ENCODE results near the gene ASPSCR1. TPM values are rescaled to one million over a fixed set of nuclear protein-coding genes. Genes with fewer than 3 reads are reported as not detected.

The ASPSCR1 gene
- polyA plus RNA-seq, 1 donor: 24.9 TPM

- peaks cover 72% of the 10 kb centered on the region for H3K36me3 ChIP-seq (ENCODE audit: control insufficient read depth, insufficient read depth, low read length)
- H3K4me1 ChIP-seq (ENCODE audit: control insufficient read depth, insufficient read depth, low read length): peaks cover 18% of the 10 kb centered on the region
- H3K9me3 ChIP-seq (ENCODE audit: control insufficient read depth, low read depth, low read length): no peaks in the 10 kb centered on the region
- no peak overlapping the region for H3K4me3 ChIP-seq (ENCODE audit: low read length)
- no peak overlapping the region for H3K27ac ChIP-seq (ENCODE audit: low read length)
- no peak for DNase-seq
- no peaks in the 10 kb centered on the region for H3K27me3 ChIP-seq (ENCODE audit: control insufficient read depth, insufficient read depth, low read length)
- no CpG with 5 or more reads among the region's 28 CpGs for WGBS (ENCODE audit: insufficient coverage, low lambda C conversion rate)
Observed at GRCh38 chr17:82053556-82054263, 76.3 kb downstream of the ASPSCR1 start.

GRCh38 chr17:82054351-82055022 is 77.1 kb downstream of the ASPSCR1 start:
- Histone ChIP-seq H3K36me3 (ENCODE audit: control insufficient read depth, insufficient read depth, low read length) (peaks cover 71% of the 10 kb centered on the region), H3K4me1 (ENCODE audit: control insufficient read depth, insufficient read depth, low read length) (peaks cover 18% of the 10 kb centered on the region), H3K4me3 (ENCODE audit: low read length) (no peak overlapping the region), H3K9me3 (ENCODE audit: control insufficient read depth, low read depth, low read length) (no peaks in the 10 kb centered on the region), H3K27ac (ENCODE audit: low read length) (no peak overlapping the region), H3K27me3 (ENCODE audit: control insufficient read depth, insufficient read depth, low read length) (no peaks in the 10 kb centered on the region)
- DNase-seq: no peak
- WGBS (ENCODE audit: insufficient coverage, low lambda C conversion rate): no CpG with 5 or more reads among the region's 38 CpGs

GRCh38 chr17:82055023-82055964 is 77.9 kb downstream of the ASPSCR1 start:
- Histone ChIP-seq H3K9me3 (ENCODE audit: control insufficient read depth, low read depth, low read length) (no peaks in the 10 kb centered on the region), H3K4me3 (ENCODE audit: low read length) (no peak overlapping the region), H3K4me1 (ENCODE audit: control insufficient read depth, insufficient read depth, low read length) (peaks cover 14% of the 10 kb centered on the region), H3K27me3 (ENCODE audit: control insufficient read depth, insufficient read depth, low read length) (no peaks in the 10 kb centered on the region), H3K36me3 (ENCODE audit: control insufficient read depth, insufficient read depth, low read length) (peaks cover 72% of the 10 kb centered on the region), H3K27ac (ENCODE audit: low read length) (no peak overlapping the region)
- WGBS (ENCODE audit: insufficient coverage, low lambda C conversion rate): no CpG with 5 or more reads among the region's 26 CpGs
- DNase-seq: no peak

- no CpG with 5 or more reads among the region's 28 CpGs for WGBS (ENCODE audit: insufficient coverage, low lambda C conversion rate)
- H3K4me1 ChIP-seq (ENCODE audit: control insufficient read depth, insufficient read depth, low read length): peaks cover 11% of the 10 kb centered on the region
- H3K9me3 ChIP-seq (ENCODE audit: control insufficient read depth, low read depth, low read length): no peaks in the 10 kb centered on the region
- DNase-seq: no peak
- no peak overlapping the region for H3K27ac ChIP-seq (ENCODE audit: low read length)
- no peak overlapping the region for H3K4me3 ChIP-seq (ENCODE audit: low read length)
- peaks cover 79% of the 10 kb centered on the region for H3K36me3 ChIP-seq (ENCODE audit: control insufficient read depth, insufficient read depth, low read length)
- no peaks in the 10 kb centered on the region for H3K27me3 ChIP-seq (ENCODE audit: control insufficient read depth, insufficient read depth, low read length)
Observed at GRCh38 chr17:82055965-82056728, 78.7 kb downstream of the ASPSCR1 start.

GRCh38 chr17:82056729-82057621 is 79.5 kb downstream of the ASPSCR1 start:
- Histone ChIP-seq H3K4me1 (ENCODE audit: control insufficient read depth, insufficient read depth, low read length) (peaks cover 11% of the 10 kb centered on the region), H3K9me3 (ENCODE audit: control insufficient read depth, low read depth, low read length) (no peaks in the 10 kb centered on the region), H3K27ac (ENCODE audit: low read length) (no peak overlapping the region), H3K27me3 (ENCODE audit: control insufficient read depth, insufficient read depth, low read length) (no peaks in the 10 kb centered on the region), H3K4me3 (ENCODE audit: low read length) (no peak overlapping the region), H3K36me3 (ENCODE audit: control insufficient read depth, insufficient read depth, low read length) (peaks cover 86% of the 10 kb centered on the region)
- DNase-seq: no peak
- no CpG with 5 or more reads among the region's 29 CpGs for WGBS (ENCODE audit: insufficient coverage, low lambda C conversion rate)

GRCh38 chr17:82058230-82058854 is 80.9 kb downstream of the ASPSCR1 start:
- WGBS (ENCODE audit: insufficient coverage, low lambda C conversion rate): no CpG with 5 or more reads among the region's 17 CpGs
- no peak overlapping the region for H3K27ac ChIP-seq (ENCODE audit: low read length)

GRCh38 chr17:82058855-82059249 is 81.4 kb downstream of the ASPSCR1 start:
- H3K36me3 ChIP-seq (ENCODE audit: control insufficient read depth, insufficient read depth, low read length): peaks cover 95% of the 10 kb centered on the region
- H3K4me3 ChIP-seq (ENCODE audit: low read length): no peak overlapping the region
- no peaks in the 10 kb centered on the region for H3K27me3 ChIP-seq (ENCODE audit: control insufficient read depth, insufficient read depth, low read length)
- H3K4me1 ChIP-seq (ENCODE audit: control insufficient read depth, insufficient read depth, low read length): peaks cover under 1% of the 10 kb centered on the region
- no peak for DNase-seq
- WGBS (ENCODE audit: insufficient coverage, low lambda C conversion rate): no CpG with 5 or more reads among the region's 10 CpGs
- H3K9me3 ChIP-seq (ENCODE audit: control insufficient read depth, low read depth, low read length): no peaks in the 10 kb centered on the region
- H3K27ac ChIP-seq (ENCODE audit: low read length): no peak overlapping the region

More at GRCh38 chr17:82058230-82058854, 80.9 kb downstream of the ASPSCR1 start:
- Histone ChIP-seq H3K36me3 (ENCODE audit: control insufficient read depth, insufficient read depth, low read length) (peaks cover 95% of the 10 kb centered on the region), H3K9me3 (ENCODE audit: control insufficient read depth, low read depth, low read length) (no peaks in the 10 kb centered on the region), H3K27me3 (ENCODE audit: control insufficient read depth, insufficient read depth, low read length) (no peaks in the 10 kb centered on the region), H3K4me1 (ENCODE audit: control insufficient read depth, insufficient read depth, low read length) (peaks cover under 1% of the 10 kb centered on the region), H3K4me3 (ENCODE audit: low read length) (no peak overlapping the region)
- DNase-seq: no peak

- H3K27me3 ChIP-seq (ENCODE audit: control insufficient read depth, insufficient read depth, low read length): no peaks in the 10 kb centered on the region
- no CpG with 5 or more reads among the region's 19 CpGs for WGBS (ENCODE audit: insufficient coverage, low lambda C conversion rate)
- H3K9me3 ChIP-seq (ENCODE audit: control insufficient read depth, low read depth, low read length): no peaks in the 10 kb centered on the region
- H3K4me1 ChIP-seq (ENCODE audit: control insufficient read depth, insufficient read depth, low read length): peaks cover 6% of the 10 kb centered on the region
- peaks cover 90% of the 10 kb centered on the region for H3K36me3 ChIP-seq (ENCODE audit: control insufficient read depth, insufficient read depth, low read length)
- no peak overlapping the region for H3K27ac ChIP-seq (ENCODE audit: low read length)
- DNase-seq: no peak
- H3K4me3 ChIP-seq (ENCODE audit: low read length): no peak overlapping the region
Observed at GRCh38 chr17:82059272-82060000, 82.0 kb downstream of the ASPSCR1 start.
